Mucosa of stomach (tissue), 1 donor: ENCODE results near the gene YARS1.

ENCODE experiments used
- H3K27me3 ChIP-seq: one replicate; pipeline ENCODE4 v1.7.0; 2013; ENCODE audit warnings: mild to moderate bottlenecking, low read length; ENCODE audit not compliant: control insufficient read depth, insufficient read depth
- H3K36me3 ChIP-seq: one replicate; pipeline ENCODE4 v1.7.0; 2013; ENCODE audit warnings: low read length; ENCODE audit not compliant: control insufficient read depth, insufficient read depth
- H3K4me1 ChIP-seq: one replicate; pipeline ENCODE4 v1.7.0; 2013; ENCODE audit warnings: mild to moderate bottlenecking, low read length; ENCODE audit not compliant: control insufficient read depth, insufficient read depth
- H3K4me3 ChIP-seq: one replicate; pipeline ENCODE4 v1.7.0; 2013; ENCODE audit warnings: low read length
- H3K9ac ChIP-seq: one replicate; pipeline ENCODE4 v1.7.0; 2013; ENCODE audit warnings: mild to moderate bottlenecking, low read length, moderate library complexity
- H3K9me3 ChIP-seq: one replicate; pipeline ENCODE4 v1.7.0; 2013; ENCODE audit warnings: mild to moderate bottlenecking, low read length, moderate library complexity; ENCODE audit not compliant: control insufficient read depth
- donor health status: Pancreatic carcinoma.

Gene YARS1

GRCh38 chr1:32755098-32755809, 61.9 kb downstream of the YARS1 start:
- Histone ChIP-seq H3K36me3 (no peaks in the 10 kb centered on the region), H3K9ac (peak overlapping the region; percentile 74), H3K9me3 (no peaks in the 10 kb centered on the region), H3K4me3 (no peak overlapping the region), H3K27me3 (no peaks in the 10 kb centered on the region), H3K4me1 (peaks cover 65% of the 10 kb centered on the region)

- no peaks in the 10 kb centered on the region for H3K9me3 ChIP-seq
- no peaks in the 10 kb centered on the region for H3K27me3 ChIP-seq
- H3K4me1 ChIP-seq, result peaks cover 62% of the 10 kb centered on the region
- H3K4me3 ChIP-seq, result peak overlapping the region; percentile 54
- peak overlapping the region; percentile 74 for H3K9ac ChIP-seq
- H3K36me3 ChIP-seq, result no peaks in the 10 kb centered on the region
Observed at GRCh38 chr1:32754317-32755097, 62.7 kb downstream of the YARS1 start.

GRCh38 chr1:32753532-32754316, 63.4 kb downstream of the YARS1 start:
- H3K4me1 ChIP-seq, result peaks cover 62% of the 10 kb centered on the region

GRCh38 chr1:32749771-32750170, 67.4 kb downstream of the YARS1 start:
- no peak overlapping the region for H3K9ac ChIP-seq
- H3K36me3 ChIP-seq, result no peaks in the 10 kb centered on the region
- H3K4me1 ChIP-seq, result peaks cover 51% of the 10 kb centered on the region
- no peaks in the 10 kb centered on the region for H3K9me3 ChIP-seq
- no peaks in the 10 kb centered on the region for H3K27me3 ChIP-seq
- H3K4me3 ChIP-seq, result no peak overlapping the region

More at GRCh38 chr1:32753532-32754316, 63.4 kb downstream of the YARS1 start:
- H3K4me3 ChIP-seq, result peak overlapping the region; percentile 54
- H3K36me3 ChIP-seq, result no peaks in the 10 kb centered on the region
- H3K9me3 ChIP-seq, result no peaks in the 10 kb centered on the region
- peak overlapping the region; percentile 69 for H3K9ac ChIP-seq
- H3K27me3 ChIP-seq, result no peaks in the 10 kb centered on the region

GRCh38 chr1:32749332-32749731, 67.8 kb downstream of the YARS1 start:
- no peaks in the 10 kb centered on the region for H3K9me3 ChIP-seq
- no peaks in the 10 kb centered on the region for H3K27me3 ChIP-seq
- no peaks in the 10 kb centered on the region for H3K36me3 ChIP-seq
- no peak overlapping the region for H3K4me3 ChIP-seq
- H3K4me1 ChIP-seq, result peaks cover 55% of the 10 kb centered on the region
- H3K9ac ChIP-seq, result no peak overlapping the region

GRCh38 chr1:32748926-32749325, 68.2 kb downstream of the YARS1 start:
- peaks cover 59% of the 10 kb centered on the region for H3K4me1 ChIP-seq
- no peaks in the 10 kb centered on the region for H3K36me3 ChIP-seq
- no peaks in the 10 kb centered on the region for H3K9me3 ChIP-seq

GRCh38 chr1:32748348-32748747, 68.8 kb downstream of the YARS1 start:
- Histone ChIP-seq H3K9me3 (no peaks in the 10 kb centered on the region), H3K36me3 (no peaks in the 10 kb centered on the region), H3K4me3 (no peak overlapping the region), H3K27me3 (no peaks in the 10 kb centered on the region), H3K9ac (no peak overlapping the region), H3K4me1 (peaks cover 62% of the 10 kb centered on the region)

More at GRCh38 chr1:32748926-32749325, 68.2 kb downstream of the YARS1 start:
- Histone ChIP-seq H3K4me3 (no peak overlapping the region), H3K9ac (no peak overlapping the region), H3K27me3 (no peaks in the 10 kb centered on the region)

- H3K4me1 ChIP-seq, result peaks cover 56% of the 10 kb centered on the region
Observed at GRCh38 chr1:32746130-32746529, 71.0 kb downstream of the YARS1 start.

GRCh38 chr1:32744071-32744425, 73.1 kb downstream of the YARS1 start:
- Histone ChIP-seq H3K9ac (peak overlapping the region; percentile 93), H3K9me3 (no peaks in the 10 kb centered on the region), H3K27me3 (no peaks in the 10 kb centered on the region), H3K36me3 (no peaks in the 10 kb centered on the region), H3K4me1 (peaks cover 57% of the 10 kb centered on the region), H3K4me3 (peak overlapping the region; percentile 10)

More at GRCh38 chr1:32746130-32746529, 71.0 kb downstream of the YARS1 start:
- H3K27me3 ChIP-seq, result no peaks in the 10 kb centered on the region
- no peaks in the 10 kb centered on the region for H3K36me3 ChIP-seq
- H3K9me3 ChIP-seq, result no peaks in the 10 kb centered on the region
- H3K4me3 ChIP-seq, result no peak overlapping the region
- no peak overlapping the region for H3K9ac ChIP-seq

GRCh38 chr1:32743380-32744070, 73.6 kb downstream of the YARS1 start:
- H3K9me3 ChIP-seq, result no peaks in the 10 kb centered on the region
- peaks cover 52% of the 10 kb centered on the region for H3K4me1 ChIP-seq
- peak overlapping the region; percentile 93 for H3K9ac ChIP-seq
- peak overlapping the region; percentile 17 for H3K4me3 ChIP-seq
- H3K27me3 ChIP-seq, result no peaks in the 10 kb centered on the region
- no peaks in the 10 kb centered on the region for H3K36me3 ChIP-seq

- Histone ChIP-seq H3K9me3 (no peaks in the 10 kb centered on the region), H3K9ac (peak overlapping the region; percentile 93), H3K4me1 (peaks cover 46% of the 10 kb centered on the region), H3K36me3 (no peaks in the 10 kb centered on the region), H3K4me3 (peak overlapping the region; percentile 17), H3K27me3 (no peaks in the 10 kb centered on the region)
Observed at GRCh38 chr1:32742956-32743355, 74.2 kb downstream of the YARS1 start.
